Activated T-helper 2 cell treated with anti-CD3 and anti-CD28 coated beads, Interferon-gamma antibody, Interleukin-2, Interleukin-4, amounts not matched to agents 10 μg/mL and 5 μg/mL and 100 μg/mL, durations not matched to agents 14 hours and 24 hours and 36 hours (primary cell): Measurements from ENCODE around the gene UBAC2. TPM values are rescaled to one million over a fixed set of nuclear protein-coding genes. Genes with fewer than 3 reads are reported as not detected.

Experiments
- DNase-seq: peaks from one replicate; pipeline ENCODE4 v3.0.0; 2021; ENCODE audit warnings: low spot score
- H3K27ac Mint-ChIP-seq: one replicate; pipeline ENCODE4 v1.8.0; 2021; ENCODE audit warnings: mixed read lengths
- H3K27me3 Mint-ChIP-seq: one replicate; pipeline ENCODE4 v1.8.0; 2021; ENCODE audit warnings: low read depth, mixed read lengths
- H3K36me3 Mint-ChIP-seq: one replicate; pipeline ENCODE4 v1.8.0; 2021; ENCODE audit warnings: low read depth, mixed read lengths
- H3K4me1 Mint-ChIP-seq: one replicate; pipeline ENCODE4 v1.8.0; 2021; ENCODE audit warnings: low read depth, mixed read lengths
- H3K4me3 Mint-ChIP-seq: one replicate; pipeline ENCODE4 v1.8.0; 2021; ENCODE audit warnings: low read depth, mild to moderate bottlenecking, moderate library complexity, mixed read lengths
- H3K9me3 Mint-ChIP-seq: one replicate; pipeline ENCODE4 v1.8.0; 2021; ENCODE audit warnings: mixed read lengths
- intact Hi-C: fragments of 100-400 bp; cut with micrococcal nuclease; formaldehyde crosslinking; loops from one replicate; pipeline ENCODE4 v1.15.1; 2023
- total RNA-seq: library from RNA; stranded (reverse); gene quantifications from 2 replicates; pipeline ENCODE4 v1.2.3, GENCODE V29; 2022

UBAC2 gene
- total RNA-seq, 1 donor from 2014 or later = 55.1 TPM

DNA sequence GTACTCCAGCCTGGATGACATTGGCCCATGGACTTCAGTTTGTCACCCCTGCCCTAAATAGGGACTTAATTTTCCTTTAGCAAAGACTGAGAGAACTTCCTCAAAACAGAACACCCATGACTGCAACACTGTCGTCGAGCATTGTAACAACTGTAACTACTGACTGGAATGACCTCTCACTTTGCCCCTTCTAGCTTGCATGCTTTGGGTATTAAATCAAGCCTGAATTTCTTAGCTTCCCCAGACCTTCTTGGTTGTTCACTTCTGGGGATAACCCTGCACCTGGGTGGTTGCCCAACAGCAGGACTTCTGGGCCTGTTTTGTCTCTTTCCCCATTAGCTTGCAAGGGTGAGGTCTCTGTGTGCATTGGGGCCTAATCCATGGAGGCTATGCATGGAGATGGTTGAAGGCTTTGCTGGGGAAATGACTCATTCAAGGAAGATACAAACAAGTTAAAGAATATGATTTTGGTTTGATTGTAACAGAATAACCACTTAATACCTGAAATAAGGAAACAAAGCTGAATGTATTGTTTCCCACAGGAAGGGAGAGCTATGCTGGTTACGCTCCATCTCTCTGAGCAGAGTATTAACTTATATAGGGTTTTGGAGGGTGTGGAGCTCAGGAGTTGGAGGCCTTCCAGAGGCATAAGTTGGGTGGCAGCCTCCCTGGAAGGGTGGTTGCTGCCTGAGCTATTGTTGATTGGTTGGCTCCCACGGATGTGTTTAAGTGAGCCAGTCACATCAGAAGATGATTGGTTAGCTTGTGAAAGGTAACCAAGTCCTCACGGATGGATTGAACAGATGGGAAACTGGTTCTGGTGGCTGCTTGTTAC is 34.7 kb upstream of the UBAC2 start:
- H3K4me1 Mint-ChIP-seq = no peaks in the 10 kb centered on the region
- intact Hi-C loops = no loop called here
- peaks cover 10% of the 10 kb centered on the region for H3K9me3 Mint-ChIP-seq
- no peak overlapping the region for H3K4me3 Mint-ChIP-seq
- H3K27me3 Mint-ChIP-seq = peaks cover 19% of the 10 kb centered on the region
- H3K36me3 Mint-ChIP-seq = no peaks in the 10 kb centered on the region
- no peak for DNase-seq
- no peak overlapping the region for H3K27ac Mint-ChIP-seq

DNA sequence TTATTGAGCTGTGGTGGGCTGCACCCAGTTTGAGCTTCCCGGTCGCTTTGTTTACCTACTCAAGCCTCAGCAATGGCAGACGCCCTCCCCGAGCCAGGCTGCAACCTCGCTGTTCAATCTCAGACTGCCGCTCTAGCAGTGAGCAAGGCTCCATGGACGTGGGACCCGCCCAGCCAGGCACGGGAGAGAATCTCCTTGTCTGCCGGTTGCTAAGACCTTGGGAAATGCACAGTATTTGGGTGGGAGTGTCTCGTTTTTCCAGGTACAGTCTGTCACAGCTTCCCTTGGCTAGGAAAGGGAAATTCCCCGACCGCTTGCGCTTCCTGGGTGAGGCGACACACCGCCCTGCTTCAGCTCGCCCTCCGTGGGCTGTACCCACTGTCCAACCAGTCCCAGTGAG is 27.7 kb upstream of the UBAC2 start:
- intact Hi-C loops = no loop called here
- H3K4me3 Mint-ChIP-seq = no peak overlapping the region

DNA sequence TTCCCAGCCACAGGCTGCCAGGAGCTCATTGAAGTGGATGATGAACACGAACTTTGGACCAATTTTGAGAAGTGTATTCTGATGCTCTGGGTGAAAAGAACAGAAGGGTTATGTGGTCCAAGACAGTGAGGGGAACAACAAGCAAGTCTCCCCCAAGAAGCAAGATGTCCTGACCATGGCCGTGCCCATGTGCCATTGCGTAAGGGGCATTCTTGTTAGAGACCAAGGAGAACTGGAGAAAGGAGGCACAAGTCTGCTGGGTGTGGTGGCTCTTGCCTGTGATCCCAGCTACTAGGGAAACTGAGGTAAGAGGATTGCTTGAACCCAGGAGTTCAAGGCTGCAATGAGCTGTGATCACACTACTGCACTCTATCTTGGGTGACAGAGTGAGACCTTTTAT is 27.0 kb upstream of the UBAC2 start:
- intact Hi-C loops = no loop called here

More for the DNA sequence above, 27.7 kb upstream of the UBAC2 start:
- Mint-ChIP-seq H3K4me1 (peaks cover 13% of the 10 kb centered on the region), H3K27me3 (peaks cover 16% of the 10 kb centered on the region), H3K9me3 (peaks cover 3% of the 10 kb centered on the region), H3K27ac (no peak overlapping the region), H3K36me3 (no peaks in the 10 kb centered on the region)
- no peak for DNase-seq

DNA sequence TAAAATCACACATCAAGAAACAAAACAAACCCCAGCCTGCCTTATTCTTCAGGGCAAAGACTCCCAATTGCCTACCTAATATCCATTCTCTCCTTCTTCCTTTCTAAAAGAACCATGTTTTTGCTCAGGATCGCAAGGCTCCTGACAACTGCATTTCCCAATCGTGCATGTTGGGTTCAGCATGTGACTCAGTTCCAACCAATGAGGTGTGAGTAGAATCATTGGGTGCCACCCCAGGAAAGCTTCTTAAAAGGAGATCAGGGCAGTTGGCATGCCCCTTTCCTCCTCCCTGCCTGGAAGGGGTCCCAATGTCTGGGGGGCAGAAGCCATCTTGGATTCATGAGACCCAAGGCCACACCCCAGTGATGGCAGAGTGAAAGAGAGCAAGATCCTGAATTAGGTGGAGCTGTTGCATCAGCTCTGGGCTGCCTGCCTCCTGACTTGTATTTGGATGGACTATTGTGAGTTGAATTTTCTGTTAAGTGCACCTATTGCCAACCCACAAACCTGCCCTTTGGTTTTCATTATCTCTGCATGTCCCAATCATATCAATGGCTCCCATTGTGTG is 26.0 kb upstream of the UBAC2 start:
- intact Hi-C loops = no loop called here
- H3K27me3 Mint-ChIP-seq = peaks cover 10% of the 10 kb centered on the region
- no peaks in the 10 kb centered on the region for H3K9me3 Mint-ChIP-seq
- H3K4me1 Mint-ChIP-seq = peaks cover 18% of the 10 kb centered on the region
- no peaks in the 10 kb centered on the region for H3K36me3 Mint-ChIP-seq
- no peak overlapping the region for H3K4me3 Mint-ChIP-seq
- no peak overlapping the region for H3K27ac Mint-ChIP-seq
- no peak for DNase-seq

More for the DNA sequence above, 27.0 kb upstream of the UBAC2 start:
- H3K27me3 Mint-ChIP-seq = peaks cover 16% of the 10 kb centered on the region
- peaks cover 18% of the 10 kb centered on the region for H3K4me1 Mint-ChIP-seq
- no peaks in the 10 kb centered on the region for H3K9me3 Mint-ChIP-seq
- no peak for DNase-seq
- no peaks in the 10 kb centered on the region for H3K36me3 Mint-ChIP-seq
- no peak overlapping the region for H3K27ac Mint-ChIP-seq
- no peak overlapping the region for H3K4me3 Mint-ChIP-seq

DNA sequence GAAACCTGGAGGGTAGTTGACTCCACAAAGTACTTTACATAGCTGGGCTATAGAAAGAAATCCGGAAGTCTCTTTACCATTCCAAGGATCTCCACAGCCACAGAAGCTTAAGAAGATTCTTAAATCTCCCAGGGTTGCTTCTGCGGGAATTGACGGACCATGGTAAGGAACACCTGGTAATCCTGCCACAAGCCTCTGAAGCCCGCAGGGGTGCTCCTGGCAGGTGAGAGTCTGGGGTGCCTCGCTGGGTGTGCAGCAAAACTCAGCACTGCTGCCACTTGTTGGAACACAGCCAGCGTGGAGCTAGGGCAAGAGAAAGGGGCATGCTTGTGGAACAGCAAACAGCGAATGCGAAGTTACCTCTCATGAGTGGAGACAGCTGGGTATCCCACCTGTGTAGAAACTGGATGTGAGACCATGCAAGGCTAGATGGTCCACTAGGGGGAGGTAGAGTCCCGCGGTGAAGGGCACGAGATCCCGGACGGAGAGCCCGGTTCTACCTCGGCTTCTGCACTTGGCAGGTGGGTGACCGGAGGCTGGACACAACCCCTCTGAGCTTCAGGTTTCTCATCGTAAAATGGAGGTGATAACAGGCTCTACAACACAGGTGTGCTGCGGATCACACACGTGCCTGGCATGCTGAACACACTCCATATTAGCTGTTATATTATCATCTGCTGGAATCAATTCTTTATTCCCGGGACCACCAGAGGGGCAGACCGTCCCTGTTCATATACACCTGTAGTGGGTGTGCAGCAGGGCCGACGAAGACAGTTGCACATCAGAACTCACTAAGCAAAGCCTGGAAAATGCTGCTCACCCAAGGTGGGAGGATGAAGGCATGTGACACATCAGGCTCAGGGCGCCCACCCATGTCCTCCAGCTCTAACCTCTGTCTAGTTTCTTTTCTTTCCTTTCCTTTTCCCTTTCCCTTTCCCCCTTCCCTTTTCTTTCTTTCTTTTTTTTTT is 24.1 kb upstream of the UBAC2 start:
- Mint-ChIP-seq H3K4me3 (no peak overlapping the region), H3K9me3 (peaks cover 9% of the 10 kb centered on the region), H3K27ac (peak overlapping the region; percentile 24), H3K4me1 (peaks cover 17% of the 10 kb centered on the region), H3K27me3 (peaks cover 4% of the 10 kb centered on the region), H3K36me3 (peaks cover 3% of the 10 kb centered on the region)
- peak; percentile 60 for DNase-seq
- intact Hi-C loops = loop anchor here (1.0 to 2.0 kb wide), 2 partner anchors 90 to 258 kb away; no protein-coding TSS in a partner anchor

DNA sequence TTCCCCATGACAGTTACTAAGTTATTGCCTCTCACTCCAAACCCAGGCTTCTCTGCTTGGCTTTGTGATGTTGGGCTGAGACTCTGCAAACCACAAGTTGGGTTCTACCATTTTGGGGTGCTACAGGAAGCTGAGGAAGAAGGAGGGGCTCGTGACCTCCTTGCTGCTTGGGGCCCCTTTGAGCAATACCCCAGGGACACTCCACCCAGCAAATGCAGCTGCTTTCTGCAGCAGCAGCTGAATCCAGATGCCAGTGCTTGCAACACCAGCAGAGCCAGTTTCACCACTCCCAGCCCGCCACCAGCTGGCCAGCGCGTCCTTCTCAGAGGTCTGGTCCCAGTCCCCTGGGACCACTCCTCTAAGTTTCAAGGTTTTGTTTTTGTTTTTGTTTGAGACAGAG is 22.0 kb upstream of the UBAC2 start:
- Mint-ChIP-seq H3K27ac (no peak overlapping the region), H3K4me1 (peaks cover 15% of the 10 kb centered on the region), H3K27me3 (no peaks in the 10 kb centered on the region), H3K4me3 (no peak overlapping the region), H3K9me3 (peaks cover 20% of the 10 kb centered on the region), H3K36me3 (peaks cover 7% of the 10 kb centered on the region)
- no peak for DNase-seq
- intact Hi-C loops = no loop called here

DNA sequence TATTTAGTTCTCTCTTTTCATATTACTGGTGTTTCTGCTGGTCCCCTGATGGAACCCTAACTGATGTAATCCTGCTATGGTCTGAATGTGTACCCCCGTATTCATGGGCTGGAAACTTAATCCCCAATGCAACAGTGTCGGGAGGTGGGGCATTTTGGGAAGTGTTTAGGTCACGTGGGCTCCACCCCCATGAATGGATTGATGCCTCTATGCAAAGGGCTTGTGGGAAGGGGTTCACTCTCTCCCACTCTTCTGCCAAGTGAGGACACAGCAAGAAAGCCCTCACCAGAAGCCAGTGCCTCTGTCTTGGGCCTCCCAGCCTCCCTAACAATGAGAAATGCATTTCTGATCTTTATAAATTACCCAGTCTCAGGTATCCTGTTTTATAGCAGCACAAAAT is 21.2 kb upstream of the UBAC2 start:
- Mint-ChIP-seq H3K4me1 (peaks cover 15% of the 10 kb centered on the region), H3K4me3 (no peak overlapping the region), H3K36me3 (peaks cover 7% of the 10 kb centered on the region), H3K27me3 (no peaks in the 10 kb centered on the region), H3K9me3 (peaks cover 20% of the 10 kb centered on the region), H3K27ac (no peak overlapping the region)
- no peak for DNase-seq
- intact Hi-C loops = no loop called here

DNA sequence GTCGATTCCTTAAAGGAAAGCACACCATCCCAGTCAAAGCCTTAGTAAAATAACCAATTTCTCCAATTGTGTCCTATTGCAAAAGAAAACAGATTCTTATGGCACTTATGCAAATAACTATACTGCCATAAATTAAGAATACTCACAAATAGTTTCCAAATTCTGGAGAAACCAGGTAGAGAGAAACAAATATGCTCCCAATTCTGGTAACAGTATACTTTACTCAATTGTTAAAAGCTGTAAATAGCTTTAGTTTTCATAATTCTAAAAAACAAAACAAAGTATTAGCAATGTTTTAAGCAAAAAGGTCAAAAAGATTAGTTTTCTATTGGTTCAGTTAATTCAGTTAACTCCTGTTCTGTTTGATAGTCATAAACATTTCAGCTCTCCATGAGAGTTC is 18.2 kb upstream of the UBAC2 start:
- peaks cover 20% of the 10 kb centered on the region for H3K9me3 Mint-ChIP-seq
- no peaks in the 10 kb centered on the region for H3K27me3 Mint-ChIP-seq
- H3K27ac Mint-ChIP-seq = no peak overlapping the region
- no peak overlapping the region for H3K4me3 Mint-ChIP-seq
- peaks cover 7% of the 10 kb centered on the region for H3K4me1 Mint-ChIP-seq
- intact Hi-C loops = no loop called here
- peaks cover 7% of the 10 kb centered on the region for H3K36me3 Mint-ChIP-seq
- no peak for DNase-seq

DNA sequence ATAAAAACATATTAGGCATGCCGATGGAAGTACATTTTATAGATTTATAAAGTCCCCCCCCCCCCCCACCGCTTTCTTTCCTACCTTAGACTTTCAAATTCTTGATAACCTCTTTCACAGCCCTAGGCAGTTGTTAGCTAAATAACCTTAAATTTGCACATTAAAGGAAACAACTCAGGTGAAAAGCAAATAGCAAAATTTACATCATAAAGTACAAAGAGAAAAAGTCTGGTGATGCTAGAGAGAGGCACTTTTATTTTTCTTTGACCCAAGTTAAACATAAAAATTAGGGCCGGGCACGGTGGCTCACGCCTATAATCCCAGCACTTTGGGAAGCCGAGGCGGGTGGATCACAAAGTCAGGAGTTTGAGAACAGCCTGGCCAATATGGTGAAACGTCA is 15.0 kb upstream of the UBAC2 start:
- Mint-ChIP-seq H3K4me1 (no peaks in the 10 kb centered on the region), H3K27ac (no peak overlapping the region), H3K4me3 (no peak overlapping the region), H3K36me3 (peaks cover 7% of the 10 kb centered on the region), H3K9me3 (peaks cover 19% of the 10 kb centered on the region), H3K27me3 (no peaks in the 10 kb centered on the region)
- no peak for DNase-seq
- intact Hi-C loops = no loop called here

DNA sequence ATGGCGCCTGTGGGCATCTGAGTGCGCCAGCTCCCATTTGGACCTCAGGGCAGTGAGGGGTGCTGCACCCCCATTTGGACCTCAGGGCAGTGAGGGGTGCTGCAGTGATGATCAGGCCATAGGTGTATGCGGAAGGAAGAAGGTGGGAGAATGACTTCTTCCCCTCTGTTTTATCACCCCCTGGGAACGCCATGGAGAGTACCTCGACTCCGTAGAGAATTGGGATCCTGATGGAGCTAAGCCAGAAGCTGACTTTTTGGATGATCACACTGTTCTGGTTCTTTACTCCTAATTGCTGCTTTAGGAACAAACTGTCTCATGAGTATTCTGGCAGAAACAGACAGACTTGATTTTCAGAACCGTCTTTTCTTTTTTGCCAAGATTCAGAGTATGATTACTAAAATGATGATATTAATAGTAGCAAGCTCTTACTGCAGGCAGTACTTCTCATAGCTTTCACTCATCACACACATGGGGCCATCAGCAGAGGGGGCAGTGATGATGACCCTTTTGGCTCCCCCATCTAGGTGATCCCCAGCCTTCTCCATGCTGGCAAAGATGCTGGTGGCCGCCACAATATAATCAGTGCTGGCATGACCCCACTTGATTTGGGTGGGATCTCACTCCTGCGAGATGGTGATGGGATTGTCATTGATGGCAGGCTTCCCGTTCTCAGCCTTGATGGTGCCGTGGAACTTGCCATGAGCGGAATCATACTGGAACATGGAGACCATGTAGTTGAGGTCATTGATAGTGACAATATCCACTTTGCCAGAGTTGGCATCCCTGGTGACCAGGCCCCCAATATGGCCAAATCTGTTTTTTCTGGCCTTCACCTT is 10.3 kb upstream of the UBAC2 start:
- DNase-seq = no peak
- no peak overlapping the region for H3K4me3 Mint-ChIP-seq
- no peaks in the 10 kb centered on the region for H3K36me3 Mint-ChIP-seq
- intact Hi-C loops = no loop called here
- H3K9me3 Mint-ChIP-seq = no peaks in the 10 kb centered on the region
- peaks cover 10% of the 10 kb centered on the region for H3K4me1 Mint-ChIP-seq
- H3K27ac Mint-ChIP-seq = no peak overlapping the region
- H3K27me3 Mint-ChIP-seq = no peaks in the 10 kb centered on the region

DNA sequence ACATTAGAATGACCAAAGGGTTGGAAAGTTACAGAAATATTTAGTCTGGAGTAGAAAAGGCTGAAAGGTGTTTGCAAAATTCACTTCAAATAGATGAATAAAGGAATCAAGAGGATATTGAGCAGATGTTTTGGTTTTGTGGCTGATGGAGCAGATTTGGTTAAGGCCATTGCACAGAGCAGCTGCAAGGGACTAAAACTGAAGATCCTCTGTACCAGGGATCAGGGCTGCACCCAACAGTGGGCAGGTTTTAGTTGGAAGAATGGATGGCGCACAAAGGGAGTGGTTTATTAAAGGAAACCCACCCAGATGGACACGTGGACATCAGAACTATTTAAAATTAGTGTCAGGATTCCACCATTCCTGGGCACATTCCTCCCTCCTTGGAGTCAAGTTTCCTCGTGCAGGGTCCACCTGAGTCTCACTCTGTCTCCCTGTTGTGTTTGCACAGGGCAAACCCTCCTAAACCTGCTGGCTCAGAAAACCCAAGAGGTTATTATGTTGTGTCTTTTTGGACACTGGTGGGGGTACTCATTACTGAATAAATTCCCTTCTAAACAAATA is 9.2 kb upstream of the UBAC2 start:
- Mint-ChIP-seq H3K36me3 (no peaks in the 10 kb centered on the region), H3K4me1 (peaks cover 13% of the 10 kb centered on the region), H3K27ac (no peak overlapping the region), H3K9me3 (no peaks in the 10 kb centered on the region), H3K4me3 (no peak overlapping the region), H3K27me3 (no peaks in the 10 kb centered on the region)
- no peak for DNase-seq
- intact Hi-C loops = no loop called here

DNA sequence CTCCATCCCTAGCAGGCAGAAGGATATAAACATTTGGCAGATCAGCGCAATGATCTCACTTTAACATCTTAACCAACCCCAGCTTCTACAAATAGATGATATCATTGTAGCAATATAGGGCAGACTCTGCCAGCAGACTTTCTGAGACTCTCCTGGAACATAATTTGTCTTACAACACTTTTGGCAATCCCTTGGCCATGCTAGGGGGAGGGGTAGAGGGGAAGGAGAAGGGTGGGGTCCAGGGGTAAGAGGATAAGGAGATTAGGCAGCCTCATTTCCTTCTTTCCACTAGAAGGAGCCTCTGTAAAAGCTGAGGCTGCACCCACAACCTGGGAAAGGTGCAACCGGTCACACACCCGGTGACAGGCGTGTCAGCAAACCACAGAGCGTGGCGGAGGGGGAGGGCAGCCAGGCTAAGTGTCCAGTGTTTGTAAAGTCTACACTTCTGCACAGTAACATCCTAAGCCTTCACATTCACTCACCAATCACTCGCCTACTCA is 8.7 kb upstream of the UBAC2 start:
- no peaks in the 10 kb centered on the region for H3K36me3 Mint-ChIP-seq
- no peaks in the 10 kb centered on the region for H3K27me3 Mint-ChIP-seq
- peaks cover 15% of the 10 kb centered on the region for H3K4me1 Mint-ChIP-seq
- H3K27ac Mint-ChIP-seq = no peak overlapping the region
- no peak overlapping the region for H3K4me3 Mint-ChIP-seq
- H3K9me3 Mint-ChIP-seq = no peaks in the 10 kb centered on the region
- intact Hi-C loops = no loop called here
- no peak for DNase-seq
